GM18868 (cell line): Measurements from ENCODE around the gene ADCK1.
"Not testable (repeated sequence)": the region's sequence is repeated elsewhere in the genome, so short reads cannot be mapped to it uniquely, and the experiment has no call there.

Source experiments
- ATAC-seq: cut with Tn5 transposase; IDR thresholded peaks from one replicate; pipeline ENCODE4 v1.9.1; 2021; ENCODE audit warnings: mild to moderate bottlenecking, moderate library complexity; ENCODE audit not compliant: unreplicated experiment

The ADCK1 gene

GRCh38 chr14:77862154-77862786 is 62.4 kb downstream of the ADCK1 start:
- peak; percentile 79 for ATAC-seq

GRCh38 chr14:77864085-77864484 is 64.2 kb downstream of the ADCK1 start:
- no peak for ATAC-seq

GRCh38 chr14:77864580-77864979 is 64.7 kb downstream of the ADCK1 start:
- no peak for ATAC-seq

DNA sequence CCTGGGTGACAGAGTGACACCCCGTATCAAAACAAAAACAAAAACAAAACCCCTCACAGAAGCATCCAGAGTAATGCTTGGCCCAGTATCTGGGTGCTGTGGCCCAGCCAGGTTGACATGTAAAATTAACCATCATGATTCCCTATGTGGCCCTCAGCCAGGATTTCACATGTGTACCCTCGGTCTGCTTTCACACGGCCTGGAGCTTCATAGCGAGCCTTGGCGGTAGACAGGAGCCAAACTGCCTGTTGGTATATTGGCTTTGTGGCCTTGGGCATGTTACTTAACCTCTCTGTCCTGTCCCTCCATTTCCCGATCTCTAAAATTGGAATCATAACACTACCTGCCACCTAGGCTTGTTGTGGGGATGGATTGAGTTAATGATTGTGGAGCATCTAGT is 65.5 kb downstream of the ADCK1 start:
- ATAC-seq = no peak

DNA sequence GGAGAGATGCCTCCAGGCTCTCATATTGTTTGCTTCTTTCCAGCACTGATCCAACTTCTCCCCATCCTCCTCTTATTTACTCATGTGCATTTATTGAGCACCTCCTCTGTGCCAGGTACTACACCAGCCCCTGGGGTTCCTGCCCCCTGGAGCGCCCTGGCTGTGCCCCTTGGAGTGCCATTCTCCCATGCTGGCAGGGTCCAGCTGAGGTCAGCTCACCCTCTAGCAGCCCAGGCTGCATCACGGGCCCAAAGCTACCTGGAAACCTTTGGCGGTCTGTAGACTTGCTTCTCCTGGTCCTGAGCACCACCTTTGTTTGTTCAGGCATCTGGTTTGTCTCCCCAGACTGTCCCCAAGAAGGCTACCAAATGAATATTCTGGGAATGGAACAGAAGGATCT is 67.0 kb downstream of the ADCK1 start:
- no peak for ATAC-seq

- ATAC-seq = no peak
Observed at GRCh38 chr14:77867476-77867875, 67.6 kb downstream of the ADCK1 start.

- ATAC-seq = no peak
Observed at GRCh38 chr14:77868552-77869285, 68.8 kb downstream of the ADCK1 start.

GRCh38 chr14:77869340-77869739 is 69.4 kb downstream of the ADCK1 start:
- ATAC-seq = no peak

DNA sequence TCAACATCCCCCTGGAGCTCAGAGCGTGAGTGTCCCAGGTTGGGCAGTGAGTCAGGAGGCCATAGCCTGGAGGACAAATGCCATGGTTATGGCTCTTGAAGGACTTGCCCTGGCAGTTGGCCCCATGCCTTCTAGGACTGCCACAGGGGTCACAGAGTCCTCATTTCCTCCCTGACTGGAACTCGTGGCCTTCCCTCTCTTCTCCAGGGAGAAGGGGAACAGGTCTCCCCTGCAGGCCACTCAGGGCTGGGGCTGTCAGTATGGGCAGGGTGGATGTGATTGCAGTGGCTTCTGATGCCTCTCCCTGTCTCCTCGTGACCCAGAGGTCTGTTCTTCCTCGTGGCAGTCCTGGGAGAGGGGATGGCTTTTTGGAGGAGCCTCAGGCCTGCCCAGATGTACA is 70.7 kb downstream of the ADCK1 start:
- no peak for ATAC-seq

- no peak for ATAC-seq
Observed at GRCh38 chr14:77872152-77872551, 72.2 kb downstream of the ADCK1 start.

- ATAC-seq = no peak
Observed at GRCh38 chr14:77872983-77873382, 73.1 kb downstream of the ADCK1 start.

DNA sequence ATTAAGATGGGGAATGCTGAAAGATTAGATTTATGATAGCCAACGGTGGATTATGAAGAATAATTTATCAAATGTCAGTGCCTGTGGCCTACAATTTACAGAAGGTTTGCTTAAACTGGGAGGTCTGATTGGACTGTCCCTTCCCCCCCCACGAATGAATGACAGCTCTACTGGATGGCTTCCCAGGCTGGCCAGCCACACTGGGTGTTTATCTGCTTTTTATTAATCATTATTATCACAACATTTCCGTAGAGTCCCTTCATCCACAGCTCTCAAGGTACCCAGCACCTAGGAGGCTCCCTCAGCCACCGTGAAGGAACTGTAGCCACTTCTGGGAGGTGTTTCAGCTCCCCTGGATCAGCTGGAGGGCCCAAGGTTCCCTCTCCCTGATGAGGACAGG is 78.9 kb downstream of the ADCK1 start:
- ATAC-seq = no peak

GRCh38 chr14:77880056-77880455 is 80.1 kb downstream of the ADCK1 start:
- ATAC-seq = no peak

- no peak for ATAC-seq
Observed at GRCh38 chr14:77882098-77882497, 82.2 kb downstream of the ADCK1 start.

DNA sequence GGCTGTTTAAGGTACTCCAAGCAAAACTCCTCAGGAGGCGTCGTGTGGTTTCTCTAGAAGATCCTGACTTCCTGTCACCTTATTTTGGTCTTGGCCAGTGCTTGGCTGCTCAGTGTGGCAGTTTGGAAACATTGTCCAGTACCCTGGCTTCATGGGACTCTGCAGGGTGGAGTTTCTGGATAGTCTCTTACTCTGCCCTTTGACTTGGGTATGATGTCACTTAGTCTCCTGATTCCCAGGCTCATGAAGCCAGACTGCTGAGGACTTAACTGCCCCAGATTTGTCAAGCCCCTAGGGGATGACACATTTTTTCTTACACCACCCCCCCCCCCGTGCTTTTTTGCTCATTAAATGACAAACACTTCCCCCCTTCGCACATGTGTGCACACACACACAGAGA is 82.7 kb downstream of the ADCK1 start:
- no peak for ATAC-seq

DNA sequence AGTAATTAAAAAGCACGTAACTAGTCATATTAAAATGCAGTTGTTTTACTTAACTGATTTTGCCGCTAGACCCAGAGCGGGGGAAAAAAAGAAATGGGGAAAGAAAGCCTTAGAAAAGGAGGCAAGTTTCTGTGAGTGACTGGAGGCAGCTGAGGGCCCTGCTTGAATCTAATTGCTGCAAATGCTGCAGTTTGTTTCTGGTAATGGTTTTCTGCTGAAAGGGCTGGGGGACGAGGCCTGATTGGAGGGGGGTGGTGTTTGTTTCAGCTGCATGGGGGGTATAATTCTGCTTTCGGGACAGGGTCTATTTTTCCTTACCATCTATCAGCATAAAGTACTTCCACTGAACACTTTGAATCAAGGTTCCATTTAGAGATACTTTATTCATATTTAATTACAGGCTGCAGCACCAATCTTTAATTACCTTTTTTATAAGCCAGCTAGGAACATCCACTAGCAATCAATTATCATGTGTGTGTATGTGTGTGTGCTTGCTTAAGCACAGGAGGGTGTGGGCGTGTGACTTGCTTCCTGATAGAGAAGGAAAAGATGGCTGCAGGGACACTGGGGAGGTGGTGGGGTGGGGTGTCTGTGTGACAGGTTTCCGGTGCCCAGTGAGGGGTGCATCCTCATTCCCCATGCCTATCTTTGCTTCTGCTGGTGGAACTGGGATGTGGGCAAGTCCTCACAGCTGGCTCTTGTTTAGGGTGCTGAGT is 83.4 kb downstream of the ADCK1 start:
- ATAC-seq = no peak

DNA sequence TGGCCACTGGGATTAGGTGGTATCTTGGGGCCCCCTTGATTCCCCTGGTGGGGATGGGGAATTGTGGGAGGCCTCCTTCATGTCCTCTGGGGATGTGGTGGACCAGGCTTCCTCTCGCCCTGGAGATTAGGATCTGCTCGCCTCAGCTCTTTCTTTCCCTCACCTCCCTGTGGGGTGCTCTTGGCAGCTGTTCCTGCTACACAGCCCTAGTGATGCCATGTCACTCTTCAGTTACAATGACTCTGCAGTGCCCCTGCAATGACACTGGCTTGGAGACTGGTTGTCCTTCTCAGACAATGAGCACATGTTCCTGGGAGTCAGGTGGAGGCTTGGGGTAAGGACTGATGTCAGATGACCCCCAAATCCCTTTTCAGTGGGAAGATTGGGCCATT is 83.9 kb downstream of the ADCK1 start:
- ATAC-seq = no peak

DNA sequence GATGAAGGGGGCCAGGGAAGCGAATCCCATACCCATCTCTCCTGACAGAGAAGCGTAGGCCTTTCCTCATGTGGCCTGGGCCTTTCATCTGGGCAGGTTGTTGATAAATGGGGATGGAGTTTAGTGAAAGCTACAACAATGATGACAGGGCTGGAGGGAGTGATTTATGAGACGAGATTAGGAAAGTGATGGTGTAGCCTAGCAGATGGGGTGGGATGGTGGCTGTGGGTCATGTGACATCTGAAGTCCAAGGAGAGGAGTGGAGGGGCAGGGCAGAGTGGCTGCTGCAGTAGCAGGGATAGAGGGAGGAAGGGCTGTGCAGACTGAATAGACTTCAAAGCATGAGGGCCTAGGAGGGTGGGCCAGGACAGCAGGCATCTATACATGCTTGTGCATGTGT is 85.5 kb downstream of the ADCK1 start:
- ATAC-seq = no peak

DNA sequence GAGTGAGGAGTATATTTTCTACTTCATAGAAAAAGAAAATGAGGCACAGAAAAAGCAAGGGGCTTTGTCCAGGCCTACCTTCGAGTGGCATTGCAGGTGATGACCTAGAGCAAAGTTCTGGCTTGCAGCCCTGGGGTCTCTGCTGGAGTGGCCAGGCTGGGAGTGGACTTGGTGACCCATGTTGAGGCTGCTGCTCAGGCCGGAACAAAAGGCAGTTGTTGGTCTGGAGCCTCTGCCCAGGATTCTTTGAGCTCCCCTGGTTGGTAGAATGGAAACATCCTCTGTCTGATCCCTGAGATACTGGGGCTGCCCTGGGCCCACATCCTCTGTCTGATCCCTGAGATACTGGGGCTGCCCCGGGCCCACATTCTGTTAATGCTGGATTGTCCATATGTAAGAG is 86.1 kb downstream of the ADCK1 start:
- no peak for ATAC-seq

- not testable (repeated sequence) for ATAC-seq
Observed at GRCh38 chr14:77888903-77889302, 89.0 kb downstream of the ADCK1 start.

GRCh38 chr14:77889971-77890442 is 90.1 kb downstream of the ADCK1 start:
- no peak for ATAC-seq

DNA sequence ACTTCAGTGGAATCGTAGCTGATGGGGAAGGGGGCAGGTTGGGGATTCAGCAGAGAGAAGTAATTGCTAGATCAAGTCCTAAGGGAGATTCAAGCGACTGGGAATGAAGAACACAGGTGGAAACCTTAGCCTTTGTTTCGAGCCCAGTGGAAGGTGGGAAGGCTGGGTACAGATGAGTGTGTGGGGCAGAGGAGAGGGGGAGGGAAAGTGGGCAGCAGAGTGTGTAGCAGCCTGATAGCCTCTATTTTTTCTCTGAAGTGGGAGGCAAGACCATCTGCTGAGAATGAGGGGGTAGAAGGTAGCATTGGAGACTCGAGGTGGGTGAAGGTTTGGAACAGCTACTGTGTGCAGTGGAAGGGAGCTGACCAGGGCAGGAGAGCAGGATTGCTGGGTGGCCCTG is 91.0 kb downstream of the ADCK1 start:
- no peak for ATAC-seq
